Stimulated activated CD4-positive, alpha-beta T cell treated with anti-CD3 and anti-CD28 coated beads, Interleukin-15, amount 100 ng/mL, for 24 hours (primary cell): Measurements from ENCODE around the gene BPIFB1.
A peak's percentile ranks its signal among the peaks of the same experiment; 100 is the strongest.

ENCODE experiments used
- DNase-seq: peaks from one replicate; pipeline ENCODE4 v3.0.0-alpha.2; 2020

BPIFB1 gene

DNA sequence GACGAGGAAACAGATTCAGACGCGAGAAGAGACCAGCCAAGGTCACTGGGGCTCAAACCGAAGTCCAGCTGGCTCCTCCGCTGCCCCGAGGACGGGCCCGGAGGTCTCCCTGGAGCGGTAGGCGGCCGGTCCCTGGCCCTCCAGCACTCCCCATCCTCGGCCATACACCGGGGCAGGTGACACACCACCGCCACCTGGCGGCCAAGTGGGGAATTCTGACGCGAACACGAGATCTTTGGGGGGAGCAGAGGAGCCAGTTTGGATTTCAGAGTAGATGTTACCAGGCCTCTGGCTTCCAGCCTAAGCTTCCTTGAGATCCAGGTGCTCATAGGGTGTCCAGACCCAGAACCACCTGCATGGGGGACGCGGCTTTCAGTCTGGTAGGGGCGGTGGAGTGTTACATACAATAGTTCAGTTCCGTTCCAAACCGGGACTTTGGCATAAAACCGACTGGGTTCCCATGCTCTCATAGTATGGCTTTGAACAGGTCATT, 16.1 kb downstream of the BPIFB1 start:
- peak; percentile 79 for DNase-seq

DNA sequence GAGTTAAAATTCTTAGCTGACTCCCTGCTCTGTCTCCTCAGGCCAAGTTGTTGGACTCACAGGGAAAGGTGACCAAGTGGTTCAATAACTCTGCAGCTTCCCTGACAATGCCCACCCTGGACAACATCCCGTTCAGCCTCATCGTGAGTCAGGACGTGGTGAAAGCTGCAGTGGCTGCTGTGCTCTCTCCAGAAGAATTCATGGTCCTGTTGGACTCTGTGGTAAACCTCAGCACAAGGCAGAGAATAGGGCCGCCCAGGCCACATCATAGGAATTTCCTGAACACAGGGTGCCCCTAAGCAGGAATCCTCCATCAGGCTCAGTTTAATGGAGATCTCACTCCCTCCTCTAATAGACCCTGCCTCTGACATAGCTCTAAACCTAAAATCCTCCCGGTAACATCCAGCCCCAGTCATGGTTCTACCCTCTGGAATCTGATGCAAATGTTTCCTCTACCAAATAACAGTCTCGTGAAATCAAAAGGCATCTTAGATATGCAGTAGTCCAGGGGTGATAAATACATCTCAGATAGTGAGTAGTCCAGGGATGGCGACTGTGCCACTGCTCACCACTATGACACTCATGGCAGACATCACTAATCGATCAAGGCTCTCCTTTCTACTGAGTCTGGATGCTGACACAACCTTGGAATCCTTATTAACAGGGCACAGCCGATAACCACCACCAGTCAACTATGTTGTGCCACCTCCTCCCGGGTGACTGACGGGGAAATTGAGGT, 18.3 kb downstream of the BPIFB1 start:
- no peak for DNase-seq

DNA sequence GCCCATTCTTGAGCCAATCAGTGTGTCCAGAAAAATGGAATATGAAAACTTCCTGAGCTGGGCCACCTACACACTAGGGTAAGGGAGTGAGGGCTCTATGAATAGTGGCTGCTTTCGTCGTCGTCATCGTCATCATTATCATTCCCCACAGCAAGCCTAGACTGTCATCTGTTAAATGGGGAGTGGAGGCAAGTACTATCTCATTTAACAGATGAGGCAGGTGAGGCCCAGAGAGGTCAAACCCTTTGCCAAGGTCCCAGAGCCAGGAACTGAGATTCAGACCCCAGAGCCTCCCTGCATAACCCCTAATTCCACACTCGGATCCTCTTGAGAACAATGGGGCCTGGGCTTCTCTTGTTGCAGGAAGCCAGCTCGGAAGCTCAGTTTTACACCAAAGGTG, 20.6 kb downstream of the BPIFB1 start:
- DNase-seq = no peak

DNA sequence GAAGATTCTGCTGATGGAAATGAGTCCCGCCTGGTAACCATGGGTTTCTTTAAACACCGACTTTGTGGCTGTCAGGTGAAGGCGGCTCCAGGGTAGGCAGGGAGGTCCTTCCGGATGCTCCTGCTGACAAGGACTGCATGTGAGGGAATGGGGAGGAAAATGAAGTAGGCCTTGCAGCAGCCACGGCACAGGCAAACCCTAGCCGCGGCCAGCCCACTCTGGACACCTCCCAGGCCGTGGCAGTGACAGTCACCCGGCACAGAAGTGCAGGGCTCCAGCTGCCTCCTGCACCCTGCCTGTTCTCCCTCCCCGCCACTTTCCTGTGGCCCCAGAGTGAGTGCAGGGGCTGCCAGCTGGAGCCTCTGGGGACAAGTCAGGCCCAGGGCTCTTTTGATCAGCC, 21.0 kb downstream of the BPIFB1 start:
- no peak for DNase-seq

GRCh38 chr20:33305589-33306057, 22.6 kb downstream of the BPIFB1 start:
- DNase-seq = no peak

DNA sequence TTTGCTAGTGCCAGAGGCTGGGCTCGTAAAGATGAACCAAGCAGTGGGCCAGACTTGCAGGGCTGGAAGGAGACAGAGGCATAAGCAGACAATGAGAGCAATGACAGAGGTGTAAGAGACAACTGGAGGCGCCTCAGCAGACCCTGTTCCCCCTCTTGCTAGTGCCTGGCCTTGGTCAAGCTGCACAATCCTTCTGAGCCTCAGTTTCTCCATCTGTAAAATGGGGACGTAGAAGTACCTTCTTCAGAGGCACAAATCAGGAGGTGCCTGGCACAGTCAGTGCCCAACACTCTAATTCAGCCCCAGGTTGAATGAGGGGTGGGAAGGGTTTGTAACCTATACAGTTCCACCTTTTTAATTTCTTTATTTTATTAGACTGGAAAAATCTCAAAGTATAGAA, 23.2 kb downstream of the BPIFB1 start:
- no peak for DNase-seq

GRCh38 chr20:33306807-33307206, 23.8 kb downstream of the BPIFB1 start:
- no peak for DNase-seq

GRCh38 chr20:33308668-33309067, 25.7 kb downstream of the BPIFB1 start:
- DNase-seq = no peak

- DNase-seq = no peak
Observed at GRCh38 chr20:33309631-33310030, 26.6 kb downstream of the BPIFB1 start.

DNA sequence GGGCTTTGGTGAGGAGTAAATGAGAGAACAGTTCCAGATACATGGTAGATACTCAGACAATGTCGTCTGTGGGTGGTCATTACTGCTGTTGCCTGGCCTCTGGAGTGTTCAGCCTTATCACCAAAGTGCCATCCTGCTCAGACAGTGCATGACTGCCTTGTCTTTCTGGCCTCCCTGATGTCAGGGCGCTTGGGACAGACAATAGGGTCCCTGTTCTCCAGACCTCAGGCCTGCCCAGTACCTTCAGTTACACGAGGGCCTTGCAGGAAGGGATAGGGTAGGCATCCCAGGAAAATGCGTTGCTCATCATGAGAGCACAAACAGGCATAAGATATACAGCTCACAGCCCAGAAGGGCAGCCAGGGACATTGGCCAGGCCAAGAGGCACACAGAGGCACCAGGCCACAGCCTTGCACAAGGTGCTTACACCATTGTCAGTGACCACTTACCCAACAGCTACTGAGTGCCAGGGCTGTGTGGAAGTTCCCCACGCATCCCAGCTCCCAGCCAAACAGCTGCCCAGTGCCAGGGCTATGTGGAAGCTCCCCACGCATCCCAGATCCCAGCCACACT, 27.4 kb downstream of the BPIFB1 start:
- no peak for DNase-seq

DNA sequence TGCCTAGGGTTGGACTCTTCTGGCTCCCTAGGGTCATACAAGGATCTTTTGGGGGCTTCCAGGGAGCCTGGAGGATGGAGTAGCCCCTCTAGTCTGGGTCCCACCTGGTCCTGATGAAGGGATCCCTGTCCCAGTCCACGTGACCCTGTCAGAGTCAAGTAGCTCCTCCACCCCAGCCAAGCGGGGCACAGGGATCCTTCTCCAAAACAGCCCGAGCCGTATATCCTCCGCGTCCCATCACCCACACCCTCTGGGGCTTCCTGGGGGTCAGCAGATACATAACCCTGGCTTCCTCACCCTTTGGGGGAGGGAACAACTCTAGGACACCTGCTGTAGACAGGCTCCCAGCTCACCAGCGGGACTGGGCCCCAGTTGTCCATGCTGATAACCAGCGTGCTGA, 28.0 kb downstream of the BPIFB1 start:
- DNase-seq = no peak

DNA sequence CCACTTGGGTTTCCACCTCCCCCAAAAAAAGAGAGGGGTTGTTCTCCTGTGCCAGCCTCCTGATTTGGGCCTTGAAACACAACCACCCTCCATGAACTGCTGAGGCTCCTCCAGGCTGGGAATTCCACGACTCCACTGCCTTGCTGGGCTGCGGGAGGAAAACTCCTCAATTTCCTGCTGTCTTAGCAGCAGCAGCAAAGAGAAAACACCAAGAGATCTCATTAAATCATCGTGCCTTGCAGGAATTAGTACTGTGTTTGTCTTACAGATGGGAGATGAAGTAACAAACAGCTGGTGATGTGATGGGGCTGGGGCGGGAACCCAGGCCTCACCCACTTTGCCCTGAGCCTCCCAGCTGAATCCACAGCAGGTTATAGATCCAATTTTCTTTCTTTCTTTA, 29.0 kb downstream of the BPIFB1 start:
- DNase-seq = no peak

DNA sequence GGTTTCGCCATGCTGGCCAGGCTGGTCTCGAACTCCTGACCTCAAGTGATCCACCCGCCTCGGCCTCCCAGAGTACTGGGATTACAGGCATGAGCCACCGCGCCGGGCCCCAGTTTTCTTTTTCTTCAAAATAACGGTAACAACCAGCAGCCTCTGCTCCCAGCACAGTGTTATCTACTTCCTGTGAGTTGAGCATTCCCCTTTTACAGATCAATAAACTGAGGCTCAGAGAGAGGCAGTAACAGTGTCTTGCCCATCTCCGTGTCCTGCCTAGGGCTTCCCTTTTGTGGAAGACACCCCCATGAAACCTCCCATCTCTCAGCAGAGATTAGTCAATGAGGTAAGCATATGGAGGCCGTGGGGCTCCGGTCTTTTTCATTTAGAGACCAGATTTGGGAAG, 29.6 kb downstream of the BPIFB1 start:
- no peak for DNase-seq

GRCh38 chr20:33313686-33314314, 30.8 kb downstream of the BPIFB1 start:
- no peak for DNase-seq

- no peak for DNase-seq
Observed at GRCh38 chr20:33316343-33316742, 33.3 kb downstream of the BPIFB1 start.

GRCh38 chr20:33316958-33317357, 33.9 kb downstream of the BPIFB1 start:
- DNase-seq = no peak

DNA sequence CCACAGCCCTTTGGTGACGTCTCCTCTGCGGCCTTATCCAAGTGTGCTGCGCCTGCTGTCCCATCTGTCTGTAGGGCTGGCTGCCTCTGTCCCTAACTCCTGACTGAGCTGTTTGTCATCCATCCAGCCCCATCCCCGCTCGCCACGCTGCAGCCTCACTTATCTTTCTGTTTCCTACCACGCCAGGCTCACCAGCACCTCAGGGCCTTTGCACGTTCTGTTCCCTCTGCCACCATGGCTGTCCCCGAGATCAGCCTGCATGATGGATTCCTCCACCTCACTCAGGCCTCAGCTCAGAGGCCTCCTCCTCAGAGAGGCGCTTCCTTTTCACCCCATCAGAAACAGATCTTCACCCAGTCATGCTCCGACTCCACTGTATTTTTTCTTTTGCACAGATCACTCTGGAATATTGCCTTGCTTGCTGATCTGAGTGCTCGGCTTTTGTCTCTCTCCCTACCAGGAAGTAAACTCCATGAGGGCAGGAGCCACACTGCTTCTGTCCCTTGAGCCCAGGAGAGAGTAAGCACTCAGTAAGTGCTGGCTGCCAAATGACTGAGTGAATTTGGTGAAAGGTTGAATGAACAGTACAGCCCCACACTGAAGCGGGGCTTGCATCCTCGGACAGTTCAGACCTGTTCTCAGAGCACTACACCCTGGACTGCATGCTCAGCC, 34.5 kb downstream of the BPIFB1 start:
- DNase-seq = no peak

DNA sequence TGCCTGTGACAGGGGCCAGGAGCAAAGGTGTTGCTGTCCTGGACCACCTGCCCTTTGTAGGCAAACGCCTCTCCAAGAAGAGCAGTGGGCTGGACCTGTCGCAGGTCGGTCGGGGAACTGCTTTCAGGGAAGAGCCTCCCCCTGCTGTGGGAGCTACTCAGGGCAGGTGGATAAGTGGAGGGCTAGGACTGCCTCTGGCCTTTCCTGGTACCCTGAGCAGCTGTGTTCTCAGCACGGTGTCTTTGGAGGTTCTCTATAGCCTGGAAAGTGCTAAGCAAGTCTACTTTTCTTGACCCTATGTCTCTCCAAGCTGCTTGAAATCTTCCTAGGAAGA, 35.0 kb downstream of the BPIFB1 start:
- DNase-seq = no peak

DNA sequence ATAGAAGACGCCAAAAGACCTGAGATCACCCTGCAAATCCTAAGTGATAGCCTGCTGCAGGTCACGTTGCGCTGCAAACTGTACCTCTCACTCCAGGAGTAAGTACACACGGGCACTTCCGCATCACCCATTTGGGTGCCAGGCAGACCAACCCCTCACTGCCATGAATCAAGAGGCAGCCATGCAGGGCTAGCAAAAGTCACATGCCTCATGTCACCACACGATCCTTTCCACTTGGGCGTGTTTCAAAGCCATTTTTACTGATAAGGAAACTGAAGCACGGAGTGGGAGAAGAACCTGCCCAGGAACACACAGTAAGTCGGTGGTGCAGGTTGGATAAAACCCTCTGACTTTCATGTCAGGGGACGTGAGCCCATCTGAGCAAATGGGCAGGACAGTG, 37.0 kb downstream of the BPIFB1 start:
- no peak for DNase-seq

DNA sequence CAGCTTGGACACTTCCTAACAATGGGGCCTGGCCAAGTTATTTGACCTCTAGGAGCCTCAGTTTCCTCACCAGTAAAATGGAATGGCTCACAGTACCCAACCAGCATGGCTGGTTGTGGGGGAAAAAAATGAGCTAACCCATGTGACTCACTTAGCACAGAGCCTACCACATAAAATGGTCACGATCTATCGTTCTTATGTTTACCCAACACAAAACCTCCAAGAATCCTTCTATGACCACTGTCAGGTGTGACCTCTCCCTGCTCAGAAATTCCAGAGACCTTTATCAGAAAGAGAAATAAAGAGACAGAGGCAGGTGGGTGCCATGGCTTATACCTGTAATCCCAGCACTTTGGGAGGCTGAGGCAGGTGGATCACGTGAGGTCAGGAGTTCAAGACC, 39.4 kb downstream of the BPIFB1 start:
- DNase-seq = no peak

- DNase-seq = no peak
Observed at GRCh38 chr20:33323236-33323635, 40.2 kb downstream of the BPIFB1 start.

GRCh38 chr20:33325350-33325749, 42.3 kb downstream of the BPIFB1 start:
- DNase-seq = no peak
